Frontal cortex (tissue), 4 donors: ENCODE results near the gene PIEZO2. TPM values are rescaled to one million over a fixed set of nuclear protein-coding genes. Genes with fewer than 3 reads are reported as not detected.
A peak's percentile ranks its signal among the peaks of the same experiment; 100 is the strongest.
"Not testable (repeated sequence)": the region's sequence is repeated elsewhere in the genome, so short reads cannot be mapped to it uniquely, and the experiment has no call there.

ENCODE experiments used
- DNase-seq, 2 donors: peaks; one replicate each; pipeline ENCODE4 v3.0.0; 2012; ENCODE audit warnings: low spot score in 2 of 2
- FAIRE-seq: peaks from 2 replicates; lab custom pipeline; 2012; peaks lifted over from hg19 to GRCh38; lab: Jason Lieb, UNC
- total RNA-seq: library from RNA; depleted of rRNA; stranded (reverse); fragments of >200 nt; gene quantifications from one replicate; pipeline ENCODE4 v1.2.3, GENCODE V29; 2014
- donor health status: control.
- donor health status: control.
- donor health status: control.

PIEZO2 gene
- total RNA-seq, 1 donor from 2014 or later: 2.4 TPM

DNA sequence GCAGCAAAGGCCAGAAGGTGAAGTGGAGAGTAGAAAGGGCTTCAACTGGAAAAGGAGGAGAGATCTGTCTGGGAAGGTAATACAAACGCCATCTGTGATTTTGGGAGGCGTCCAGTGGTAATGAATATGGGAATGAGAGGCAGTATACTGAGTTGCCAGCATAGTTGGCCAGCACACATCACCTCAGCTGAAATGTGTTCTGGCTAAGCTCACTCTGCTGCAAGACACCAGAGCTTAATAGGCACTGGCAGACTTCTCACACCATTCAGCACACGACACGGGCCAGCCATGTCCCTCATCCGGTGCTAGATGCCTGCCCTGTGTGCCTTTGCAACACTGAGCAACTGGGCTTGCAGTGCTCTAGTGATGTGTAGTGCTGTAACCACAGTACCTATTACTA, 277.1 kb downstream of the PIEZO2 start:
- DNase-seq (no peak), FAIRE-seq (no peak)

DNA sequence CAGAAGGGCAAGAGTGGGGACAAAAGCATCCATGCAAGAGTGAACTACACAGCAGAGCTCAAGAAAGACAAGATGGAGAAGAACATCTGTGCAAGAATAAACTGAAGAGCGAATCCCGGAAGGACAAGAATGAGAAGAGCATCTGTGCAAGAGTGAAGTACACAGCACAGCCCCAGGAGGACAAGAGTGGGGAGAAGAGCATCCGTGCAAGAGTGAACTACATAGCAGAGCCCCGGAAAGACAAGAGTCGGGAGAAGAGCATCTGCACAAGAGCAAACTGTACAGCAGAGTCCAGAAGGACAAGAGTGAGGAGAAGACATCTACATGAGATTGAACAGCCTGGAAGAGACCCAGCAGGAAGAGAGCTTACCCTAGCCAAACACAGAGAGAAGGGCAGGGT, 284.6 kb downstream of the PIEZO2 start:
- DNase-seq (no peak), FAIRE-seq (no peak)

DNA sequence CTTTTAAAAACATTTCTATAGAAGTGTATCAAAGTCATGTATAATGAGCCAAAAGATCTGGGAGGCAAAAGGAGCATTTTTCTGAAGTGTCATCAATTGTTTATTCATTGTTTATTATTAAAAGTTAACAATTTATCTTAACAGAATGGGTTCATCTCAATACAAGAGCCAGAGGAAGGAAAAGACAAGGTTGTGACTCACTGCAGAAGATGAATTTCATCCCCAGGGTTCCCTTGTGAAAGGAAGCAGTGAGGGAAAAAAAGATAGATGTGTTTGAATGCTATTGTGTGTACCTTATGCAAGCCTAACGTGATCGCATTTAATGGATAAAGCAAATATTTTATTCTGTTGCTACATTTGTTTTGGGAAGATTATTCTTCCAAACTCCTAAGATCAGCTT, 286.3 kb downstream of the PIEZO2 start:
- no peak for FAIRE-seq
- no peak for DNase-seq

DNA sequence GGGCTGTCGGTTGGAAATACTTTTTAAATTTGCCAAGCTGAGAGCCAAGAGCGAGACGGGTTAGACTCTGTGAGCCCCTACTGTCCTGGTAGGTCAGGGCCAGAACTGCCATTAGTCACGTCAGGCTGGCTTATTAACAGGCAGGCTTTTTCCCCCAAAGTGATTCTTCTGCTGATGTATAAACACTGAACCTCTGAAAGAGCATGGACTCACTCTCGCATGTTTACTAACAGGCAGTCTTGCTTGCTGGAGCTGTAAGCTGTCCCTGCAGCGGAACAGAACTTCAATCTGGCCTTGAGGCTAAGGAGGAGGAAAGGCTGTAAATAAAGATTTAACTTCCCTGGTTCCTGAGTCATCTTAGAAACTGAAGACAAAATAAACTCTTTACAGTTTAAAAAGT, 288.4 kb downstream of the PIEZO2 start:
- no peak for FAIRE-seq
- no peak for DNase-seq

DNA sequence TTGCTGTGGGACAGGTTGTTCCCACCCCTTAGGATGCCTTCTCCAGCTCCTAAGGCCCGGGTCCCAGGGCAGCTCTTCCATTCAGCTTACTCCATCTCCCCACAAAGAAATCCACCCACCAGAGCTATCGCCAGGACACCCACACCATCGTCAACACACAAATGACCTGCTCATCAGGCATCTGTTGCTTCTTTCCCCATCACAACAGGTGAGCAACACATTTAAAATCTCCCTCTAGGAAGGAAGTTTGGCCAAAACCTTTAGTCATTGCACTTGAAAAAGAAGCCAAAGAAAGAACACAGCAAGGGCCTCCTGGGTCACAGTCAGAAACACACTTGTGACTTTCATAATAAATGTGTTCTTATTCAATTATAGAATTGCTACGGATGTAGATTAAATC, 289.0 kb downstream of the PIEZO2 start:
- FAIRE-seq: no peak
- no peak for DNase-seq

DNA sequence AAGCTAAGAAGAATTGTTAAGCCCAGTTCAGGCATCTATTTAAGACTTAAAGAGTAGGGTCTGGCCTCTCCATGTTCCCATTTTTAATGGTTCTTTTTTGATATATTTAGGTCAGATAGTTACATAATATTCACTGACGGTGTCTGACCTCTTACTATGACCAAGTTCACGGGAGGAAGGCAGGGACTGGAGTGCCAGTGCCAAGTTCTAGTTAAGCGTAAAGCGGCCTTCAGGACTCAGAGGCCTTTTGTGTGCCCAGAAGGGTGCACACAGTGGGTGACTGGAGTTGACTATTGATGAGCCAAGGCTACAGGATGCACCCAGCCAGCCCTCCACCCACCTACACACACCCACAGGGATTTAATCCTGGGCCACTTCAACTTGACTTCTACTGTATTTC, 290.9 kb downstream of the PIEZO2 start:
- FAIRE-seq (no peak), DNase-seq (no peak)

DNA sequence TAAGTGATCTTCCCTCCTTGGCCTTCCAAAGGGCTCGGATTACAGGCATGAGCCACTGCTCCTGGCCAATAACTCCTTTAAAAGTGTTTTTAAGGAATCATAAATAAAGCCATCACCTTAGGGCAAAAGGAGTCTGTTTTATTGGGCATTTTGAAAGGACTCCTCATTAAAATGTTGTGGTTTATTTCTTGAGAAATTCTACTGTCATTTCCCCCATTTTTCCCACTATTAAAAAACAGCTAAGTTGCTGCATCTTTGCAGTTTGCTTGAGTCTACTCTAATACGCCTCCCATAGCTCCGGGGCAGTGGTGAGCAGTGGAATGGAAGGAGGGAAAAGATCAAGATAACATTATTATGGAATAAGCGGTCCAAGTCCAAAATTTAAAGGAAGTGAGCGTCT, 293.2 kb downstream of the PIEZO2 start:
- no peak for FAIRE-seq

DNA sequence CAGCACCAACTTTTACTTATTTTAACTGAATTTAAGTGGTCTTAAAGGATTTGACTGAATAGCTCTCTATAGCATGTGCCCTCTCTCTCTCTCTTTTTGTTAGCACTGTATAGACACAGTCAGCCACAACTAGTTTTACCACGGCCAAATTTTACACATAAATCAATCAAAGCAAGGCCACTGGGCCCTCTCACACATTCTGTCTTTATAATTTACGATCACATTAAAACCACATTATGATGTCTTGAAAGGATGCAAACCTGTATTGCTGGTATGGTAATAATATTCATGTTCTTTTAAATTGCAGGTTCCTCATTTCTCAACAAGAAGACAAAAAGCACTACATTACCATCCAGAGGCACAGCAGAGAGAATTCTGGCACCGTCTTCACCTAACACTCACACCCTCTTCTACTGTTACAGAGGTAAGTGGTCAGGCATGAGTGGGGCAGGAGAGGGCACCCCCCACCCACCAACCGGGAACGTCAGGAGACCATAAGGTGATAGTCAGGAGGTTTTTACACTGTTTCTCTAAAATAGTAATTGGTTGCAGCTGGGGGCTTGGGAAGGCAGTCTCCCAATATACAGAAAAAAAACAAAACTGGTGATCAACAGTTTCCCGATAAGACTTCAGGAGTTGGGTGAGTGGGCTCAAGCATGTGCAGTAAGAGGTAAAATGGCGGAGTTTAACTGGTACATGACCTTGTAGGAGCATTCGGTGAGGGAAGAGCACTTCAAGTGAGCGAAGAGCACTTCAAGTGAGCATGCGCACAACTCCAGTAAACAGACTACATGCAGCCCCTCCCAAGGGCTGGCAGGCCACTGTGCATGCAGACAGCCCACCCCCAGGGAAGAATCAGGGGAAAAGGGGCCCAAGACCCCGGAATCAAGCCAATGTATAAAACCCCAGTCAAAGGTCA, 296.7 kb downstream of the PIEZO2 start:
- no peak for DNase-seq
- FAIRE-seq: no peak

More for the DNA sequence above, 293.2 kb downstream of the PIEZO2 start:
- no peak for DNase-seq

DNA sequence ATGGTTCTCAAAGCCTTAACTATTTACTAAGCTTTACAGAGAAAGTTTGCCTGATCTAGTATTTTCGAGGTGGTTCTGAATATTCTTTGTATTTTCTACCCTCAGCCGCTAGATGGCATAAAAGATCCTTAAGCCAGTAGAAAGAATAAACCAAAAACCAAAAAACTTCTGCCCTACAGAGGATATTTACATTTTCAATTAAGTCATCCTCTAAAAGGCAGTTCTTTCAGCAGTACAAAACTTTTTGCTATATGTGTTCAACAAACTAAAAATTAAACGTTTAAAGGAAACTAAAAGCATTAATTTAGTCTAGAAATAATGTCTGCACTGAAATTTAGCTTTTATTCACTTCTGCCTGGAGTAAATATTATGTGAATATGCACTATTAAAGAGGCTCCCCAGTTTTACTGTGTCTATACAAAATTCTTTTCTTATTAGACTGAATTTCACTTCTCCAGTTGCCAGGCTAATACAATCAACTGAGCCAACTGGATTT, 297.5 kb downstream of the PIEZO2 start:
- DNase-seq (peak; percentile 13 to 40), FAIRE-seq (peak; percentile 70)

DNA sequence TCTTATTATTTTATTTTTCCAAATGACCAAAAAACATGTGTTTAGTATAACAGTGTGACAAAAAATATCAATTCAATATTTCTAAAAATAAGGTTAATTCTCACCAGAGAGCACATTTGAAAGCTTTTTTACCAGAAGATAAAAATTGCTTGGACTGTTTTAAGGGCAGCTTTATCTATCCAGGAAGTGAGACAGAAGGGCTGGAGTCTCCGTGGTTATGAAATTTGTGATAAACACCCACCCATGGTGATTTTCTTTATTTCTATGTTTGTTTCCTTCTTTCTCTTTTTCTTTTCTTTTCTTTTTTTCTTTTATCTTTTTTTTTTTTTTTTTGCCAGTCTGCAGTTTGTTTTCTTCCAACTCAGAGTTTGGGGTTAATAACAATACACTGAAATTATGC, 298.5 kb downstream of the PIEZO2 start:
- FAIRE-seq: peak; percentile 15

DNA sequence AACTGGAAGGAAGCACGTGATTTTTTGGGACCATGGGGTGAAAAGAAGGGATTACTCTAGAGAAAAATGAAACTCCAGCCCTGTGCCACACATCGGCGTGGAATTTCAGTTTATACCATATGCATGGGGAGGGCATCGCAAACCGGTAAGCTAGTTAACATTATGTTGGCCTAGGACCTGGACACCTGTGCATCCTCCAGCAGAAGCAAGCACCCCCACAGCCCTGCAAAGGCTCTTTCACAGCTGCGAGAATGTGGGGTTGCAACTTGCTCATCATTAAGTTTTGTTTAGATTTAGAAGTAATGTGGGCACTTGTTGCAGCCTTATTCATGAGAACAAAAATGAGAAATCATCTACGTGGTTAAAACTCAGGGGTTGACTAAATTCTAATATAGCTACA, 299.2 kb downstream of the PIEZO2 start:
- no peak for DNase-seq

More for the DNA sequence above, 298.5 kb downstream of the PIEZO2 start:
- no peak for DNase-seq

DNA sequence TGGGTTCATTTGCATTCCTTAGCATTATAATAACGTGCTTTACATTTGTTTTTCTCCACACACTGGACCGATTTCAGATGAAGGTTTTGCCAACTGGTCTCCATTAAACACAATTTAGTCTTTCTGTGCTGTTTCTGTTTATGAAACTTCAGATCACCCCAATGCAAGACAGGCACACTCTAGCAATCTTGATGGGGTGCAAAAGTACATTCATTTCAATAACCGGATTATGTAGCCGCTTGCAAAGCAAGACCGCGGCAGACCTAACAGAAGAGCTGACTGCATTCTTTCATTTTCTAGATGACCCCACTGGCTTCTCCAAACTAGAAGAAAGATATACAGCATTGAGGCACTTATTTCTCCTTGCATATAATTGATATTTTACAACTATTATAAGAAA, 301.5 kb downstream of the PIEZO2 start:
- DNase-seq (no peak), FAIRE-seq (no peak)

More for the DNA sequence above, 299.2 kb downstream of the PIEZO2 start:
- no peak for FAIRE-seq

DNA sequence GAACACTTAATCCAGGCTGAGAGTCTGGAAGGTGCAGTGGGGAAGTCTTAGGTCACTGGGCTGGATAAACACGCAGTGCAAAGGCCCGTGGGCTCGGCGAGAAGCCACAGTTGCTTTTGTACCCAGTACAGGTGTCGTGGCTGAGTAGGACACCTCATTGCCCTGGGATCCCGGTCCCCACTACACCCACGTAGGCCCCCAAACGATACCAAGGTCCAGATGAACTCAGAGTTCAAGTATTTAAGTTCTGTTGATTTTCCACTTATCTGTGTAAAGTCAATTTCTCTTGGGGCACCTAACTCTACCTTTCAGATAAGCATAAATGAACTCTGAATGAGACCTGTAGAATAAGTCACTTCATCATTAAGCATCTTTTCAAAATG, 302.0 kb downstream of the PIEZO2 start:
- FAIRE-seq: no peak
- DNase-seq: no peak

DNA sequence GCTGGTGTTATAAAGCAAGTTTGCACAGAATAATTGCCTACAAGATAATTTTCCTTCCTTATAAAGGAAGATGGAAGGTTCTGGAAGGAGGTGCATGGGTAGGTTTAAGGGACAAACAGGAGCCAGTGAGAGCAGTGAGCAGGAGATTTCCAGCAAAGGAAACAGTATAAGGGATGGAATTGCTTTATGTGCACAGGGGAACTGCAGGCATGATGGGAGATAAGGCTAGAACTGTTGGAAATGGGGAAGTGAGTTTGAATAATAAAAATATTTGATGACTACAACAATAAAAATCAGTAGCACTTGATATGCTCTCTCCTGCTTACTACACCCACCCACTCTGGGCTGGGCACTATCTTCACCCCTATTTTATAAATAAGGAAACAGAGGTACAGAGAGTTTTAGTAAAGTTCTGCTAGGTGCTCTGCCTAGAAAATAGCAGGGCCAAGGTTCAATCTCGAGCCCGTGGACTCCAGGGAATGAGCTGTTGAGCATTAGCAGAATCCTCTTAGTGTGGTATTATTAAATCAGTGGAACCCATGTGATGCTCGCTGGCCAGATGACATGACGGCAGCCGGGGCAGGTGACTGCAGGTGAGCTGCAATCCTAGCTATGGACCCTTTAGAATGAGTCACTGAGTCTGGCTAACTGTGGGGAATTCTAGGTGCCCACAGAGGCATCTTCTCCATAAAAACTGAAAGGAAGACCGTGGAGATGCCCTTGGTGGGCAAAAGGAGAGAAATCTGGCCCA, 302.5 kb downstream of the PIEZO2 start:
- FAIRE-seq: no peak
- DNase-seq: no peak

DNA sequence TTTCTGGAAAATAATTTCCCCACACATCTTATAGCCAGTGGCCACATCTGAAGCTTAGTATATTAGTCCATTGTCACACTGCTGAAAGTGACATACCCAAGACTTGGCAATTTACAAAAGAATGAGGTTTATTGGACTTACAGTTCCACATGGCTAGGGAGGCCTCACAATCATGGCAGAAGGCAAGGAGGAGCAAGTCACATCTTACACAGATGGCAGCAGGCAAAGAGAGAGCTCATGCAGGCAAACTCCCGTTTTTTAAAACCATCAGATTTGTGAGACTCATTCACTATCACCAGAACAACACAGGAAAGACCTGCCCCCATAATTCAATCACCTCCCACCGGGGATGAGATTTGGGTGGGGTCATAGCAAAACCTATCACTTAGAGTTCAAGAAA, 303.3 kb downstream of the PIEZO2 start:
- FAIRE-seq, DNase-seq: not testable (repeated sequence)

DNA sequence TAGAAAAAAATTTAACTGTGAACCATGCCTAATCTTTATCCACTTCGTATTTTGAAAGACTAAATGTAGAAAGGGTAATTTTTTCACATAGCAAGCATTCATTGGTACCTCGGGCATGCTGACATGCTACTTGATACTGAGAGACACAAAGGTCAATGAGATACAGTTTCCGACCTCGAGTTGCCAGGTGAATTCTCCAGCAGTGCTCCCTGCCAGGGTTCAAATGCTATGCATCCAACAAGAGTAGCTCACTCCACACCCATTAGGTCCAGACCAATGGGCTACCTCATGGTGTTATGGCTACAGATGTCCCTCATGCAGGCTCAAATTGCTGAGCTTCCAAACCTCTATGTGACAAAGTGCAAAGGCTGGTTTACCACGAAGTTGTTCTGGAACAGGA, 305.8 kb downstream of the PIEZO2 start:
- DNase-seq (no peak), FAIRE-seq (no peak)

DNA sequence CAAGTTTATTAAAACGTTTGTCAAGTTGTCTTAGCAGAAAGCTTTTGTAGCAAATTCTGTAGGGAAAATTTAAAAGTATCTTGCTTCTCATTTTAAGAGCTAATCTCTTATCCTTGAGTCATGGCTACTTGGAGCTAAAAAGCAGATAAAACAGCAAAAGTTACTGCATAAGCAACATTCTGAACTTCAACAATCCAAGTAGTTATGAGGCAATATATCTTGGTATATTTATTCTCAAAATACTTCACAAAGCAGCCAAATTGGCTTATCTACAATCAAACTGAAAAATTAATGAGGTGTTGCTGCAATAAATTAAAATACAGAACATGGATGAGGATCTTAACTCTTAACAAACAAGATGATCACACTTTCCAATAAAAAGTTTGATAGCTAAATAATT, 306.5 kb downstream of the PIEZO2 start:
- no peak for FAIRE-seq
- no peak for DNase-seq

DNA sequence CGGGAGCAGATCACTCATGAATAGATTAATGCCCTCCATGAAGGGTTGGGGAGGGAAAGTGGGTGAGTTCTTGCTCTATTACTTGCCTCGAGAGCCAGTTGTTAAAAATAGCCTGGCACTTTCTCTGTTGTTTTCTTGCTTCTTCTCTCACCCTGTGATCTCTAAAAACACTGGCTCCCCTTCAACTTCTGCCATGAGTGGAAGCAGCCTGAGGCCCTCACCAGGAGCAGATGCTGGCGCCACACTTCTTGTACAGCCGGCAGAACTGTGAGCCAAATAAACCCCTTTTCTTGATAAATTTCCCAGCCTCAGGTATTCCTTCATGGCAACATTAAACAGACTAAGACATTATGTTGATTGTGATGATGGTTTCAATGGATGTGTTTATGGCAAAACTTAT, 307.0 kb downstream of the PIEZO2 start:
- DNase-seq: no peak
- FAIRE-seq: no peak

DNA sequence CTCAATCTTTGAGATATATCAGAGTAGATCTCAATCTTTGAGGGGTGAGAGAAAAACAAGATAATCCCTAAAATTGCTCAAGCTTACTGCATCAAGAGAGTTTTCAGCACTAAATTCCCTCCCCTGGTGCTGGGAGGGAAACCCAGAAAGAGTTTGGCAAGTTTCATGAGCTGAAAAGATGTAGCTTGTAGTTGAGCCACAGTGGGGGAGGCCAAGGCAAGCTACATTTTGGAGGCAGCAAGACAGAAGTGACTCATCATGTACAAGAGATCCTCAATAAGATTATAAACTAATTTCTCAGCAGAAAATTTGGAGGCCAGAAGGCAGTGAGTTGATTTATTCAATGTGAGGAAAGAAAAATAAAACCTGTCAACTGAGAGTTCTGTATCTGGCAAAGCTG, 308.2 kb downstream of the PIEZO2 start:
- DNase-seq (no peak), FAIRE-seq (no peak)

DNA sequence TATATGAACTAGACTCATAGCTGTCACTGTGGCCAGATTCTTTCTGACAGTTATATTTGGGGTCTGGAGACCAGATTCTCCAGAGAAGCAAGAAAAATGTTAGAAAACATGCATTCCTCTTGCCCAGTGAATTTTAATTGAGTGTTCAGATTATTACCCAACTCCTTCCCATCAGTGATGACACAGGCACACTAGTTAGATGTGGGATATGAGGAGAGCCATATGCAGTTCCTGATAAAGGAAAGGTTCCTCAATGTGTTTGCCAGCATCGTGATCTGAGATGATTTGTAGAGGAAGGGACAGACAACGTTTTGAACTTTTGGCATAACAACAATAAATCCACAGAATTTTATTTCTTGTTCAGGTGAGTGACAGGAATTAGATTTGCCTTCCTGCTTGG, 308.6 kb downstream of the PIEZO2 start:
- FAIRE-seq: no peak

DNA sequence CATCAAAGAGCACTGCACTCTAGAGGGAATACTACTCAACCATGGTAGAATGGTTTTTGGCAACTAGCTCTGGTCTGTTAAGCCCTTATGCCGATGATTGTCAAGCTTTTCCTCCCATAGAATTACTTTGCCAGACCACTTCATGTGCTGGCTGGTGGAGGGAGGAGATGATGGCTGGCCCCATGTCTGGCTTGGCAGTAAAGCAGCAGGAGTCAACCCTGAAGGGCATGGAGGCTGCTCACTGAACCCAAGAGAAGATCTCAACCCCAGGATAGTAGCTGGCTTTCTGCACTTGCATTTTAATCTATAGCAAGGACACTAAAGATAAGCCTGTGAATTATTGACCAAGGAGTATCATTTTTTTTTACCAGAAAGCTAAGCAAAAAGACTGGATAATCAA, 309.9 kb downstream of the PIEZO2 start:
- DNase-seq: no peak
- FAIRE-seq: no peak

More for the DNA sequence above, 308.6 kb downstream of the PIEZO2 start:
- DNase-seq: no peak
